ENCODE measurements around the gene ZNF219.

Gene ZNF219

GRCh38 chr14:21083565-21084325, 14.7 kb downstream of the ZNF219 start:
- Histone ChIP-seq H3K27me3 (ENCODE audit: insufficient read depth, low read length, poor library complexity, severe bottlenecking) (no peaks in the 10 kb centered on the region), H3K79me2 (ENCODE audit: insufficient read depth, low read length) (no peaks in the 10 kb centered on the region), H4K20me1 (ENCODE audit: insufficient read depth, low read length, poor library complexity, severe bottlenecking) (peaks cover 3% of the 10 kb centered on the region), H2AFZ (ENCODE audit: low read length) (no peak overlapping the region), H3K4me1 (ENCODE audit: insufficient read depth, low read length, poor library complexity, severe bottlenecking) (peaks cover 7% of the 10 kb centered on the region), H3K9me3 (ENCODE audit: insufficient read depth, low read depth, low read length) (no peaks in the 10 kb centered on the region), H3K9me2 (replicated peaks; ENCODE audit: low read depth, low read length) (no peaks in the 10 kb centered on the region), H3F3A (ENCODE audit: low read depth) (no peaks in the 10 kb centered on the region), H3K4me3 (ENCODE audit: low read length, poor library complexity, severe bottlenecking) (no peak overlapping the region), H3K36me3 (ENCODE audit: insufficient read depth, low read length) (no peaks in the 10 kb centered on the region), H3K9ac (ENCODE audit: low read depth, low read length, poor library complexity, severe bottlenecking) (no peak overlapping the region), H3K4me2 (ENCODE audit: low read depth, low read length, poor library complexity, severe bottlenecking) (no peak overlapping the region)
- TF ChIP-seq EZH2phosphoT487 (IDR thresholded peaks at IDR 0.05; ENCODE audit: borderline replicate concordance) = no peak
- TF ChIP-seq, protein P1, sequence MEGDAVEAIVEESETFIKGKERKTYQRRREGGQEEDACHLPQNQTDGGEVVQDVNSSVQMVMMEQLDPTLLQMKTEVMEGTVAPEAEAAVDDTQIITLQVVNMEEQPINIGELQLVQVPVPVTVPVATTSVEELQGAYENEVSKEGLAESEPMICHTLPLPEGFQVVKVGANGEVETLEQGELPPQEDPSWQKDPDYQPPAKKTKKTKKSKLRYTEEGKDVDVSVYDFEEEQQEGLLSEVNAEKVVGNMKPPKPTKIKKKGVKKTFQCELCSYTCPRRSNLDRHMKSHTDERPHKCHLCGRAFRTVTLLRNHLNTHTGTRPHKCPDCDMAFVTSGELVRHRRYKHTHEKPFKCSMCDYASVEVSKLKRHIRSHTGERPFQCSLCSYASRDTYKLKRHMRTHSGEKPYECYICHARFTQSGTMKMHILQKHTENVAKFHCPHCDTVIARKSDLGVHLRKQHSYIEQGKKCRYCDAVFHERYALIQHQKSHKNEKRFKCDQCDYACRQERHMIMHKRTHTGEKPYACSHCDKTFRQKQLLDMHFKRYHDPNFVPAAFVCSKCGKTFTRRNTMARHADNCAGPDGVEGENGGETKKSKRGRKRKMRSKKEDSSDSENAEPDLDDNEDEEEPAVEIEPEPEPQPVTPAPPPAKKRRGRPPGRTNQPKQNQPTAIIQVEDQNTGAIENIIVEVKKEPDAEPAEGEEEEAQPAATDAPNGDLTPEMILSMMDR (conservative IDR thresholded peaks at IDR 0.05; ENCODE audit: low read length) = no peak

DNA sequence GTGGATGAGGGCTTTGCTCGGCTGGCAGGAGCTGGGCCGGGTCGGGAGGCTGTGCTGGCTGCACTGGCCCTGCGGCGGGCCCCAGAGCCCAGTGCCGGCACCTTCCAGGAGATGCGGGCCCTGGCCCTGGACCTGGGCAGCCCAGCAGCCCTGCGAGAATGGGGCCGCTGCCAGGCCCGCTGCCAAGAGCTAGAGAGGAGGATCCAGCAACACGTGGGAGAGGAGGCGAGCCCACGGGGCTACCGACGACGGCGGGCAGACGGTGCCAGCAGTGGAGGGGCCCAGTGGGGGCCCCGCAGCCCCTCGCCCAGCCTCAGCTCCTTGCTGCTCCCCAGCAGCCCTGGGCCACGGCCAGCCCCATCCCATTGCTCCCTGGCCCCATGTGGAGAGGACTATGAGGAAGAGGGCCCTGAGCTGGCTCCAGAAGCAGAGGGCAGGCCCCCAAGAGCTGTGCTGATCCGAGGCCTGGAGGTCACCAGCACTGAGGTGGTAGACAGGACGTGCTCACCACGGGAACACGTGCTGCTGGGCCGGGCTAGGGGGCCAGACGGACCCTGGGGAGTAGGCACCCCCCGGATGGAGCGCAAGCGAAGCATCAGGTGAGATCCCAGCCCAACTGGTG, 16.8 kb downstream of the ZNF219 start:
- Histone ChIP-seq H4K20me1 (ENCODE audit: insufficient read depth, low read length, poor library complexity, severe bottlenecking) (no peaks in the 10 kb centered on the region), H3K4me2 (ENCODE audit: low read depth, low read length, poor library complexity, severe bottlenecking) (no peak overlapping the region), H2AFZ (ENCODE audit: low read length) (no peak overlapping the region), H3K4me1 (ENCODE audit: insufficient read depth, low read length, poor library complexity, severe bottlenecking) (no peaks in the 10 kb centered on the region), H3K9me3 (ENCODE audit: insufficient read depth, low read depth, low read length) (no peaks in the 10 kb centered on the region), H3K4me3 (ENCODE audit: low read length, poor library complexity, severe bottlenecking) (no peak overlapping the region), H3K27me3 (ENCODE audit: insufficient read depth, low read length, poor library complexity, severe bottlenecking) (no peaks in the 10 kb centered on the region), H3K79me2 (ENCODE audit: insufficient read depth, low read length) (no peaks in the 10 kb centered on the region), H3K36me3 (ENCODE audit: insufficient read depth, low read length) (no peaks in the 10 kb centered on the region), H3F3A (ENCODE audit: low read depth) (no peaks in the 10 kb centered on the region), H3K9me2 (replicated peaks; ENCODE audit: low read depth, low read length) (no peaks in the 10 kb centered on the region), H3K9ac (ENCODE audit: low read depth, low read length, poor library complexity, severe bottlenecking) (no peak overlapping the region)
- TF ChIP-seq, protein P1 (conservative IDR thresholded peaks at IDR 0.05; ENCODE audit: low read length) = no peak
- TF ChIP-seq EZH2phosphoT487 (IDR thresholded peaks at IDR 0.05; ENCODE audit: borderline replicate concordance) = no peak

GRCh38 chr14:21078726-21079125, 19.7 kb downstream of the ZNF219 start:
- Histone ChIP-seq H3K9me3 (ENCODE audit: insufficient read depth, low read depth, low read length) (no peaks in the 10 kb centered on the region), H3K4me3 (ENCODE audit: low read length, poor library complexity, severe bottlenecking) (no peak overlapping the region), H4K20me1 (ENCODE audit: insufficient read depth, low read length, poor library complexity, severe bottlenecking) (no peaks in the 10 kb centered on the region), H3K27me3 (ENCODE audit: insufficient read depth, low read length, poor library complexity, severe bottlenecking) (no peaks in the 10 kb centered on the region), H3F3A (ENCODE audit: low read depth) (no peaks in the 10 kb centered on the region), H2AFZ (ENCODE audit: low read length) (no peak overlapping the region), H3K4me2 (ENCODE audit: low read depth, low read length, poor library complexity, severe bottlenecking) (no peak overlapping the region), H3K36me3 (ENCODE audit: insufficient read depth, low read length) (no peaks in the 10 kb centered on the region), H3K79me2 (ENCODE audit: insufficient read depth, low read length) (no peaks in the 10 kb centered on the region), H3K4me1 (ENCODE audit: insufficient read depth, low read length, poor library complexity, severe bottlenecking) (no peaks in the 10 kb centered on the region), H3K9ac (ENCODE audit: low read depth, low read length, poor library complexity, severe bottlenecking) (no peak overlapping the region), H3K9me2 (replicated peaks; ENCODE audit: low read depth, low read length) (no peaks in the 10 kb centered on the region)
- TF ChIP-seq, protein P1 (conservative IDR thresholded peaks at IDR 0.05; ENCODE audit: low read length) = no peak
- no peak for TF ChIP-seq EZH2phosphoT487 (IDR thresholded peaks at IDR 0.05; ENCODE audit: borderline replicate concordance)

Data from Loucy (cell line).